Fibroblast of lung (primary cell): ENCODE data around the gene ARHGEF40. TPM values are rescaled to one million over a fixed set of nuclear protein-coding genes. Genes with fewer than 3 reads are reported as not detected.

ENCODE experiments used
- DNase-seq, 2 donors: peaks; one replicate each; pipeline versions ENCODE4 v3.0.0 to v3.0.0-alpha.2; 2010; ENCODE audit warnings: low read depth in 2 of 2
- H2AFZ ChIP-seq: 2 replicates; pipeline ENCODE4 v1.5.1; 2012; ENCODE audit warnings: low read length, control low read depth, inconsistent platforms
- H3K27ac ChIP-seq: 2 replicates; pipeline ENCODE4 v1.5.1; 2011; ENCODE audit warnings: low read length, control low read depth; ENCODE audit not compliant: insufficient read depth
- H3K27me3 ChIP-seq: 2 replicates; pipeline ENCODE4 v1.5.1; 2011; ENCODE audit warnings: mild to moderate bottlenecking, low read length; ENCODE audit not compliant: control insufficient read depth, insufficient read depth
- H3K36me3 ChIP-seq: 2 replicates; pipeline ENCODE4 v1.5.1; 2011; ENCODE audit warnings: low read length; ENCODE audit not compliant: control insufficient read depth, insufficient read depth
- H3K4me1 ChIP-seq: 2 replicates; pipeline ENCODE4 v1.5.1; 2011; ENCODE audit warnings: low read length; ENCODE audit not compliant: control insufficient read depth, insufficient read depth; ENCODE audit errors: extremely low read depth
- H3K4me2 ChIP-seq: 2 replicates; pipeline ENCODE4 v1.5.1; 2011; ENCODE audit warnings: low read length, control low read depth; ENCODE audit not compliant: insufficient read depth; ENCODE audit errors: extremely low read depth
- H3K4me3 ChIP-seq, 4 experiments: fragments of 200-600 bp in 1 of 4; sonication (generic) in 1 of 4; replicated peaks in 1 of 4; 2 replicates each; pipeline ENCODE4 v1.5.1; 2011 to 2016; ENCODE audit warnings: low read length in 4 of 4, low read depth in 3 of 4, mild to moderate bottlenecking in 3 of 4, control low read depth in 2 of 4, inconsistent platforms in 1 of 4, mixed read lengths in 1 of 4; ENCODE audit not compliant: insufficient read depth in 1 of 4; ENCODE audit errors: control extremely low read depth in 1 of 4
- H3K79me2 ChIP-seq: 2 replicates; pipeline ENCODE4 v1.5.1; 2012; ENCODE audit warnings: mild to moderate bottlenecking, low read length, inconsistent platforms; ENCODE audit not compliant: control insufficient read depth, insufficient read depth
- H3K9ac ChIP-seq: 2 replicates; pipeline ENCODE4 v1.5.1; 2011; ENCODE audit warnings: mild to moderate bottlenecking, low read length, control low read depth; ENCODE audit not compliant: insufficient read depth
- H3K9me3 ChIP-seq: 2 replicates; pipeline ENCODE4 v1.5.1; 2012; ENCODE audit warnings: low read depth, low read length; ENCODE audit not compliant: control insufficient read depth, insufficient read depth
- H4K20me1 ChIP-seq: 2 replicates; pipeline ENCODE4 v1.5.1; 2011; ENCODE audit warnings: low read length; ENCODE audit not compliant: control insufficient read depth, insufficient read depth; ENCODE audit errors: extremely low read depth
- CTCF ChIP-seq, 2 donors: IDR thresholded peaks in 1 of 2; conservative IDR thresholded peaks in 1 of 2; 1 replicate in 1 of 2; 2 replicates in 1 of 2; pipeline ENCODE4 v1.5.1; 2011 to 2012; ENCODE audit warnings: low read length in 2 of 2, control low read depth in 1 of 2, inconsistent platforms in 1 of 2, low read depth in 1 of 2, mild to moderate bottlenecking in 1 of 2
- EZH2 ChIP-seq: IDR thresholded peaks from 2 replicates; pipeline ENCODE4 v1.5.1; 2012; ENCODE audit warnings: low read length, control low read depth, mild to moderate bottlenecking; ENCODE audit errors: missing control alignments
- polyA plus RNA-seq, 2 donors: library from polyadenylated mRNA; depleted of rRNA in 1 of 2; stranded (reverse) in 1 of 2; unstranded in 1 of 2; fragments of >200 nt; gene quantifications; 2 replicates each; pipeline ENCODE4 v1.2.1, GENCODE V29; 2011 to 2012; ENCODE audit warnings: missing spikeins in 1 of 2
- total RNA-seq: library from RNA; depleted of rRNA; stranded (reverse); fragments of >200 nt; gene quantifications from 2 replicates; pipeline ENCODE4 v1.2.1, GENCODE V29; 2014

ARHGEF40 gene
- total and polyA plus RNA-seq, 2 donors (not counting 1 experiment from before 2014, with no cell fraction given) = 18.2 to 23.6 TPM

GRCh38 chr14:21087294-21088091 lies 17.4 kb downstream of the ARHGEF40 start:
- TF ChIP-seq EZH2 = no peak
- TF ChIP-seq CTCF (conservative IDR thresholded peaks at IDR 0.05 in 1 of 2, IDR thresholded peaks at IDR 0.05 in 1 of 2; ENCODE audit: low read depth in 1 of 2, low read length in 2 of 2) = no peak
- peaks cover 11% of the 10 kb centered on the region for H3K4me1 ChIP-seq
- no peaks in the 10 kb centered on the region for H3K79me2 ChIP-seq
- H2AFZ ChIP-seq = no peak overlapping the region
- no peaks in the 10 kb centered on the region for H4K20me1 ChIP-seq
- peak; percentile 94 to 96 for DNase-seq
- H3K9ac ChIP-seq = peak overlapping the region; percentile 43
- no peak overlapping the region for H3K4me2 ChIP-seq
- peaks cover 11% of the 10 kb centered on the region for H3K36me3 ChIP-seq
- peak overlapping the region; percentile 93 for H3K27ac ChIP-seq
- H3K4me3 ChIP-seq = no peak overlapping the region
- H3K9me3 ChIP-seq = no peaks in the 10 kb centered on the region
- no peaks in the 10 kb centered on the region for H3K27me3 ChIP-seq

- H3K27ac ChIP-seq = peak overlapping the region; percentile 93
- no peaks in the 10 kb centered on the region for H3K9me3 ChIP-seq
- no peak overlapping the region for H3K4me3 ChIP-seq
- no peak overlapping the region for H3K9ac ChIP-seq
- TF ChIP-seq CTCF (conservative IDR thresholded peaks at IDR 0.05 in 1 of 2, IDR thresholded peaks at IDR 0.05 in 1 of 2; ENCODE audit: low read depth in 1 of 2, low read length in 2 of 2) = no peak
- H3K27me3 ChIP-seq = no peaks in the 10 kb centered on the region
- no peak for DNase-seq
- H2AFZ ChIP-seq = no peak overlapping the region
- H3K4me1 ChIP-seq = peaks cover 11% of the 10 kb centered on the region
- no peak overlapping the region for H3K4me2 ChIP-seq
- H4K20me1 ChIP-seq = no peaks in the 10 kb centered on the region
- no peaks in the 10 kb centered on the region for H3K79me2 ChIP-seq
- peaks cover 10% of the 10 kb centered on the region for H3K36me3 ChIP-seq
These were observed 18.6 kb downstream of the ARHGEF40 start for GRCh38 chr14:21088687-21089086.

GRCh38 chr14:21089271-21089670 lies 19.2 kb downstream of the ARHGEF40 start:
- Histone ChIP-seq H3K9ac (no peak overlapping the region), H3K4me3 (no peak overlapping the region), H3K79me2 (no peaks in the 10 kb centered on the region), H3K4me1 (peaks cover 11% of the 10 kb centered on the region), H3K27ac (peak overlapping the region; percentile 30), H3K36me3 (peaks cover 10% of the 10 kb centered on the region), H3K4me2 (no peak overlapping the region), H3K9me3 (no peaks in the 10 kb centered on the region), H4K20me1 (no peaks in the 10 kb centered on the region), H3K27me3 (no peaks in the 10 kb centered on the region), H2AFZ (no peak overlapping the region)
- no peak for TF ChIP-seq CTCF (conservative IDR thresholded peaks at IDR 0.05 in 1 of 2, IDR thresholded peaks at IDR 0.05 in 1 of 2; ENCODE audit: low read depth in 1 of 2, low read length in 2 of 2)
- TF ChIP-seq EZH2 = no peak
- DNase-seq = no peak
